Measurements from ENCODE around the gene SGPL1.

Gene SGPL1

GRCh38 chr10:70884741-70885140 lies 69.0 kb downstream of the SGPL1 start:
- no peak for DNase-seq (ENCODE audit: low read depth in 3 of 3)

- DNase-seq (ENCODE audit: low read depth in 3 of 3), result no peak
Measured at GRCh38 chr10:70885481-70885880, 69.7 kb downstream of the SGPL1 start.

GRCh38 chr10:70885931-70886903 lies 70.5 kb downstream of the SGPL1 start:
- DNase-seq (ENCODE audit: low read depth in 3 of 3), result no peak

- DNase-seq (ENCODE audit: low read depth in 3 of 3), result no peak
Measured at GRCh38 chr10:70886921-70887665, 71.3 kb downstream of the SGPL1 start.

- peak; percentile 22 to 62 (median 31) for DNase-seq (ENCODE audit: low read depth in 3 of 3)
Measured at GRCh38 chr10:70887804-70888800, 72.4 kb downstream of the SGPL1 start, which contains the start of gene PCBD1. PCBD1 (minus strand) TSS chr10:70888565; CDS start chr10:70888533, 32 bp downstream.

- DNase-seq (ENCODE audit: low read depth in 3 of 3), result no peak
Measured at GRCh38 chr10:70889291-70889690, 73.5 kb downstream of the SGPL1 start.

- no peak for DNase-seq (ENCODE audit: low read depth in 3 of 3)
Measured at GRCh38 chr10:70890917-70891431, 75.2 kb downstream of the SGPL1 start.

- DNase-seq (ENCODE audit: low read depth in 3 of 3), result no peak
Measured at GRCh38 chr10:70891627-70892026, 75.9 kb downstream of the SGPL1 start.

GRCh38 chr10:70892631-70893030 lies 76.9 kb downstream of the SGPL1 start:
- no peak for DNase-seq (ENCODE audit: low read depth in 3 of 3)

GRCh38 chr10:70893227-70894006 lies 77.7 kb downstream of the SGPL1 start:
- no peak for DNase-seq (ENCODE audit: low read depth in 3 of 3)

- no peak for DNase-seq (ENCODE audit: low read depth in 3 of 3)
Measured at GRCh38 chr10:70894416-70894815, 78.7 kb downstream of the SGPL1 start.

- no peak for DNase-seq (ENCODE audit: low read depth in 3 of 3)
Measured at GRCh38 chr10:70896551-70896950, 80.8 kb downstream of the SGPL1 start.

GRCh38 chr10:70898687-70899086 lies 82.9 kb downstream of the SGPL1 start:
- DNase-seq (ENCODE audit: low read depth in 3 of 3), result no peak

- no peak for DNase-seq (ENCODE audit: low read depth in 3 of 3)
Measured at GRCh38 chr10:70899096-70899495, 83.3 kb downstream of the SGPL1 start.

GRCh38 chr10:70901276-70901878 lies 85.6 kb downstream of the SGPL1 start:
- DNase-seq (ENCODE audit: low read depth in 3 of 3), result no peak

GRCh38 chr10:70902661-70903261 lies 87.0 kb downstream of the SGPL1 start:
- DNase-seq (ENCODE audit: low read depth in 3 of 3), result no peak

GRCh38 chr10:70903262-70903921 lies 87.6 kb downstream of the SGPL1 start:
- peak in 1 of 3 experiments; percentile 25 for DNase-seq (ENCODE audit: low read depth in 3 of 3)

- DNase-seq (ENCODE audit: low read depth in 3 of 3), result no peak
Measured at GRCh38 chr10:70905071-70906021, 89.6 kb downstream of the SGPL1 start.

Data from stimulated activated CD4-positive, alpha-beta T cell treated with anti-CD3 and anti-CD28 coated beads, TNF-alpha, amount 100 ng/mL, for 24 hours (primary cell).